Endothelial cell of umbilical vein (primary cell): ENCODE data around the gene LRP5. TPM values are rescaled to one million over a fixed set of nuclear protein-coding genes. Genes with fewer than 3 reads are reported as not detected.

Source experiments
- BruUV-seq: library from RNA; stranded (reverse); fragments of 400-500 nt; replicated peaks from 2 replicates; lab custom pipeline; 2021; lab: Mats Ljungman, UMichigan
- CTCF ChIA-PET: fragments of 300-600, 350-600 bp; sonication (Branson Sonifier 250); formaldehyde crosslinking; loops from one replicate; lab custom pipeline; 2021; ENCODE audit warnings: antibody characterized with exemption, inconsistent platforms; lab: Charles Lee
- POLR2A ChIA-PET: fragments of 300-600, 350-600 bp; sonication (Branson Sonifier 250); formaldehyde crosslinking; loops from one replicate; lab custom pipeline; 2021; ENCODE audit warnings: antibody characterized with exemption, inconsistent platforms; lab: Charles Lee
- DNase-seq: peaks from one replicate; pipeline ENCODE4 v3.0.0-alpha.2; 2011; ENCODE audit warnings: low read depth, low spot score
- FAIRE-seq: peaks from 2 replicates; lab custom pipeline; 2011; peaks lifted over from hg19 to GRCh38; lab: Jason Lieb, UNC
- H2AFZ ChIP-seq: 2 replicates; pipeline ENCODE4 v1.6.0; 2012; ENCODE audit warnings: low read depth, low read length, control low read depth, inconsistent platforms
- H3K27ac ChIP-seq: 2 replicates; pipeline ENCODE4 v1.5.1; 2011; ENCODE audit warnings: low read depth, mild to moderate bottlenecking, control low read depth, low read length, moderate library complexity; ENCODE audit not compliant: insufficient read depth
- H3K27me3 ChIP-seq, 2 experiments: 2 replicates each; pipeline versions ENCODE4 v1.6.0 to v1.6.1; 2011; ENCODE audit warnings: low read length in 2 of 2, mixed read lengths in 1 of 2; ENCODE audit not compliant: control insufficient read depth in 2 of 2, insufficient read depth in 2 of 2
- H3K36me3 ChIP-seq, 2 experiments: 2 replicates in 1 of 2; 3 replicates in 1 of 2; pipeline ENCODE4 v1.5.1; 2011; ENCODE audit warnings: low read length in 2 of 2, mild to moderate bottlenecking in 1 of 2, moderate library complexity in 1 of 2; ENCODE audit not compliant: control insufficient read depth in 2 of 2, insufficient read depth in 2 of 2; ENCODE audit errors: extremely low read depth in 1 of 2
- H3K4me1 ChIP-seq: 3 replicates; pipeline ENCODE4 v1.5.1; 2011; ENCODE audit warnings: mild to moderate bottlenecking, low read length; ENCODE audit not compliant: control insufficient read depth, insufficient read depth; ENCODE audit errors: extremely low read depth
- H3K4me2 ChIP-seq: 2 replicates; pipeline ENCODE4 v1.6.1; 2011; ENCODE audit warnings: low read length, control low read depth, mixed read lengths; ENCODE audit not compliant: insufficient read depth
- H3K4me3 ChIP-seq, 3 experiments: fragments of 200-600 bp in 1 of 3; sonication (generic), shearing (Covaris generic) in 1 of 3; replicated peaks in 1 of 3; 2 replicates each; pipeline ENCODE4 v1.5.1; 2011 to 2016; ENCODE audit warnings: control low read depth in 3 of 3, low read length in 3 of 3, mild to moderate bottlenecking in 2 of 3, inconsistent platforms in 1 of 3, low read depth in 1 of 3, moderate library complexity in 1 of 3; ENCODE audit not compliant: insufficient read depth in 1 of 3
- H3K79me2 ChIP-seq: 2 replicates; pipeline ENCODE4 v1.6.0; 2012; ENCODE audit warnings: low read length, inconsistent platforms; ENCODE audit not compliant: control insufficient read depth, insufficient read depth
- H3K9ac ChIP-seq: replicated peaks from 2 replicates; pipeline ENCODE3; 2011; ENCODE audit warnings: low read length, control low read depth; ENCODE audit not compliant: insufficient read depth; ENCODE audit errors: extremely low read depth
- H3K9me1 ChIP-seq: replicated peaks from 3 replicates; pipeline ENCODE4 v1.6.0; 2011; ENCODE audit warnings: mild to moderate bottlenecking, low read length; ENCODE audit not compliant: control insufficient read depth, insufficient read depth; ENCODE audit errors: extremely low read depth
- H3K9me3 ChIP-seq: replicated peaks from 2 replicates; pipeline ENCODE4 v1.5.1; 2012; ENCODE audit warnings: low read length, inconsistent platforms; ENCODE audit not compliant: control insufficient read depth, insufficient read depth
- H4K20me1 ChIP-seq: replicated peaks from 2 replicates; pipeline ENCODE3; 2011; ENCODE audit warnings: mild to moderate bottlenecking, low read length; ENCODE audit not compliant: control insufficient read depth, insufficient read depth; ENCODE audit errors: extremely low read depth
- EZH2 ChIP-seq: IDR thresholded peaks from 2 replicates; pipeline ENCODE4 v1.6.1; 2012; ENCODE audit warnings: borderline replicate concordance, low read depth, mild to moderate bottlenecking, moderate library complexity, low read length, inconsistent platforms; ENCODE audit not compliant: severe bottlenecking
- FOS ChIP-seq: IDR thresholded peaks from 2 replicates; pipeline ENCODE4 v1.6.1; 2011; ENCODE audit warnings: mild to moderate bottlenecking, low read length, moderate library complexity, borderline replicate concordance; ENCODE audit not compliant: insufficient read depth
- GATA2 ChIP-seq: IDR thresholded peaks from 2 replicates; pipeline ENCODE4 v1.7.0; 2011; ENCODE audit warnings: low read depth, mild to moderate bottlenecking, moderate library complexity, mixed read lengths, low read length; ENCODE audit not compliant: insufficient read length, insufficient read depth
- JUN ChIP-seq: IDR thresholded peaks from 2 replicates; pipeline ENCODE4 v1.6.1; 2011; ENCODE audit warnings: borderline replicate concordance, low read depth; ENCODE audit not compliant: insufficient read length, insufficient read depth
- MYC ChIP-seq: IDR thresholded peaks from one replicate; pipeline ENCODE4 v1.6.1; 2011; ENCODE audit warnings: mild to moderate bottlenecking, low read depth, low read length
- POLR2A ChIP-seq: IDR thresholded peaks from 2 replicates; pipeline ENCODE4 v1.6.1; 2012; ENCODE audit warnings: low read depth, mild to moderate bottlenecking, control low read depth, low read length
- POLR2AphosphoS5 ChIP-seq: IDR thresholded peaks from 2 replicates; pipeline ENCODE4 v1.6.1; 2012; ENCODE audit warnings: low read depth, mild to moderate bottlenecking, control low read depth, low read length, moderate library complexity; ENCODE audit not compliant: insufficient read depth
- dilution Hi-C: fragments of 300-500 bp; cut with MboI; formaldehyde crosslinking; loops from one replicate; pipeline ENCODE4 v1.15.0; 2019; ENCODE audit warnings: low sequenced_read_pairs; ENCODE audit not compliant: extremely low pct_ligation_motif_present
- intact Hi-C: fragments of 100-400 bp; cut with micrococcal nuclease; formaldehyde crosslinking; loops from one replicate; pipeline ENCODE4 v1.10.0; 2022
- polyA plus RNA-seq, 4 experiments: library from polyadenylated mRNA; depleted of rRNA in 3 of 4; stranded (reverse) in 3 of 4; unstranded in 1 of 4; fragments of >200 nt; gene quantifications; 2 replicates each; pipeline versions ENCODE4 v1.2.1 to v1.2.3, GENCODE V29; 2011 to 2012; ENCODE audit warnings: missing spikeins in 1 of 4
- total RNA-seq: library from RNA; stranded (reverse); gene quantifications from 2 replicates; pipeline ENCODE4 v1.2.3, GENCODE V29; 2021
- TF ChIP-seq, protein P1 (sequence below), 2 donors: IDR thresholded peaks; 1 replicate in 1 of 2; 2 replicates in 1 of 2; pipeline ENCODE4 v1.5.1; 2011; ENCODE audit warnings: low read length in 2 of 2, mild to moderate bottlenecking in 2 of 2, moderate library complexity in 2 of 2, control low read depth in 1 of 2, inconsistent platforms in 1 of 2, low read depth in 1 of 2; ENCODE audit not compliant: insufficient read depth in 1 of 2; ENCODE audit errors: extremely low read depth in 1 of 2
- TF ChIP-seq, protein P2 (sequence below): IDR thresholded peaks from 2 replicates; pipeline ENCODE4 v1.6.1; 2011; ENCODE audit not compliant: insufficient read depth, insufficient read length

LRP5 gene
- total and polyA plus RNA-seq, 2 donors (not counting 3 experiments of a cell fraction or from before 2014, with no cell fraction given) = 35.1 to 51.8 TPM

- H2AFZ ChIP-seq = no peak overlapping the region
These were observed 100.4 kb downstream of the LRP5 start for GRCh38 chr11:68412593-68413475.

More at GRCh38 chr11:68412593-68413475, 100.4 kb downstream of the LRP5 start:
- TF ChIP-seq EZH2 (no peak), POLR2AphosphoS5 (no peak), FOS (no peak), GATA2 (no peak), POLR2A (no peak), MYC (no peak), JUN (no peak)
- TF ChIP-seq, protein P1, sequence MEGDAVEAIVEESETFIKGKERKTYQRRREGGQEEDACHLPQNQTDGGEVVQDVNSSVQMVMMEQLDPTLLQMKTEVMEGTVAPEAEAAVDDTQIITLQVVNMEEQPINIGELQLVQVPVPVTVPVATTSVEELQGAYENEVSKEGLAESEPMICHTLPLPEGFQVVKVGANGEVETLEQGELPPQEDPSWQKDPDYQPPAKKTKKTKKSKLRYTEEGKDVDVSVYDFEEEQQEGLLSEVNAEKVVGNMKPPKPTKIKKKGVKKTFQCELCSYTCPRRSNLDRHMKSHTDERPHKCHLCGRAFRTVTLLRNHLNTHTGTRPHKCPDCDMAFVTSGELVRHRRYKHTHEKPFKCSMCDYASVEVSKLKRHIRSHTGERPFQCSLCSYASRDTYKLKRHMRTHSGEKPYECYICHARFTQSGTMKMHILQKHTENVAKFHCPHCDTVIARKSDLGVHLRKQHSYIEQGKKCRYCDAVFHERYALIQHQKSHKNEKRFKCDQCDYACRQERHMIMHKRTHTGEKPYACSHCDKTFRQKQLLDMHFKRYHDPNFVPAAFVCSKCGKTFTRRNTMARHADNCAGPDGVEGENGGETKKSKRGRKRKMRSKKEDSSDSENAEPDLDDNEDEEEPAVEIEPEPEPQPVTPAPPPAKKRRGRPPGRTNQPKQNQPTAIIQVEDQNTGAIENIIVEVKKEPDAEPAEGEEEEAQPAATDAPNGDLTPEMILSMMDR (IDR thresholded peaks at IDR 0.05; ENCODE audit: extremely low read depth in 1 of 2, insufficient read depth in 1 of 2, low read depth in 1 of 2, low read length in 2 of 2) = no peak
- TF ChIP-seq, protein P2, sequence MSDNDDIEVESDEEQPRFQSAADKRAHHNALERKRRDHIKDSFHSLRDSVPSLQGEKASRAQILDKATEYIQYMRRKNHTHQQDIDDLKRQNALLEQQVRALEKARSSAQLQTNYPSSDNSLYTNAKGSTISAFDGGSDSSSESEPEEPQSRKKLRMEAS = no peak
- H3K27me3 ChIP-seq = no peaks in the 10 kb centered on the region
- H4K20me1 ChIP-seq = no peaks in the 10 kb centered on the region
- H3K9ac ChIP-seq = no peak overlapping the region
- intact Hi-C loops (no loop called here), dilution Hi-C loops (no loop called here)
- FAIRE-seq = no peak
- H3K9me1 ChIP-seq = no peaks in the 10 kb centered on the region
- H3K27ac ChIP-seq = no peak overlapping the region
- no peaks in the 10 kb centered on the region for H3K9me3 ChIP-seq
- no peak overlapping the region for H3K4me2 ChIP-seq
- BruUV-seq = no TSS peak
- no peak for DNase-seq
- peaks cover 9 to 55% of the 10 kb centered on the region in 2 experiments for H3K36me3 ChIP-seq
- H3K4me3 ChIP-seq = no peak overlapping the region
- ChIA-PET POLR2A (no interaction called here), CTCF (interaction anchor here (1.2 to 1.4 kb wide), 3 partner anchors 10 to 14 kb away, joined by 3 to 4 read pairs (median 3); no protein-coding TSS in a partner anchor)
- peaks cover 4% of the 10 kb centered on the region for H3K4me1 ChIP-seq
- no peaks in the 10 kb centered on the region for H3K79me2 ChIP-seq
